GM19467 (cell line): ENCODE data around the gene PAGE4.

Experiments
- ATAC-seq: cut with Tn5 transposase; IDR thresholded peaks from one replicate; pipeline ENCODE4 v1.9.1; 2021; ENCODE audit warnings: mild to moderate bottlenecking, moderate library complexity; ENCODE audit not compliant: unreplicated experiment

PAGE4 gene

GRCh38 chrX:49829016-49829415 lies at the start of gene PAGE4:
PAGE4 (plus strand) TSS chrX:49829303; CDS start chrX:49830429, 1,126 bp downstream.
- ATAC-seq = no peak

GRCh38 chrX:49784747-49785280 lies 44.3 kb upstream of the PAGE4 start:
- ATAC-seq = no peak

GRCh38 chrX:49792376-49792775 lies 36.7 kb upstream of the PAGE4 start:
- ATAC-seq = no peak

GRCh38 chrX:49793686-49794085 lies 35.4 kb upstream of the PAGE4 start:
- ATAC-seq = no peak

GRCh38 chrX:49799828-49800227 lies 29.3 kb upstream of the PAGE4 start:
- no peak for ATAC-seq

- ATAC-seq = no peak
Measured at GRCh38 chrX:49809891-49810632, 19.0 kb upstream of the PAGE4 start.

GRCh38 chrX:49812177-49812576 lies 16.9 kb upstream of the PAGE4 start:
- no peak for ATAC-seq

- ATAC-seq = no peak
Measured at GRCh38 chrX:49816435-49816834, 12.7 kb upstream of the PAGE4 start.

GRCh38 chrX:49838374-49838773 lies 9.3 kb downstream of the PAGE4 start:
- no peak for ATAC-seq

- ATAC-seq = no peak
Measured at GRCh38 chrX:49840679-49841078, 11.6 kb downstream of the PAGE4 start.

GRCh38 chrX:49842621-49843020 lies 13.5 kb downstream of the PAGE4 start:
- no peak for ATAC-seq

- no peak for ATAC-seq
Measured at GRCh38 chrX:49844611-49845010, 15.5 kb downstream of the PAGE4 start.

- no peak for ATAC-seq
Measured at GRCh38 chrX:49845701-49846403, 16.7 kb downstream of the PAGE4 start.

- no peak for ATAC-seq
Measured at GRCh38 chrX:49846522-49846921, 17.4 kb downstream of the PAGE4 start.

GRCh38 chrX:49848275-49848674 lies 19.2 kb downstream of the PAGE4 start:
- no peak for ATAC-seq

- no peak for ATAC-seq
Measured at GRCh38 chrX:49850028-49850427, 20.9 kb downstream of the PAGE4 start.

- ATAC-seq = no peak
Measured at GRCh38 chrX:49853661-49854060, 24.6 kb downstream of the PAGE4 start.

GRCh38 chrX:49856819-49857218 lies 27.7 kb downstream of the PAGE4 start:
- ATAC-seq = no peak

GRCh38 chrX:49858341-49858740 lies 29.2 kb downstream of the PAGE4 start:
- ATAC-seq = no peak

- ATAC-seq = no peak
Measured at GRCh38 chrX:49859491-49859890, 30.4 kb downstream of the PAGE4 start.

- no peak for ATAC-seq
Measured at GRCh38 chrX:49860867-49861535, 31.9 kb downstream of the PAGE4 start.

- no peak for ATAC-seq
Measured at GRCh38 chrX:49862093-49862492, 33.0 kb downstream of the PAGE4 start.
